Measurements from ENCODE around the gene NRDE2. TPM values are rescaled to one million over a fixed set of nuclear protein-coding genes. Genes with fewer than 3 reads are reported as not detected.

Gene NRDE2
- total and polyA plus RNA-seq, 2 of the 4 experiments (the other 2 are of a cell fraction): 4.5 to 9.3 TPM

DNA sequence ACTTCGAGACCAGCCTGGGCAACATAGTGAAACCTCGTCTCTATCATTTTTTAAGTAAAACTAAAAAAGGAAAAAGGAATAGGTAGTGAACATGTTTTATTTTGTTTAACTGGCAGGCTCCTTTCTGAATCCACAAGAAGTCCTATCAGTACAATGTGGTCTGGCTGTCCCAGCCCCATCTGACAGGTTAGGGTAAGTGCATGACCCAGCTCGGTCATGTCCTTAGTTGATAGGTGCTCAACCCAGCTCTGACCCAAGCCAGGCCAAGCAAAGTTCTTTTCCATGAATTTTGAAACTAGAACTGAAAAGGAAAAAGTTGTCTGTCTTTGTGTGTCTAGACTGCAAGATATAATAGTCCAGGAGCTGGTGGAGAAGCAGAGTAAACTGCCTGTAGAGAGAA lies 4.7 kb upstream of the NRDE2 start:
- no CpG with 5 or more reads among the region's 3 CpGs for WGBS, 2 experiments (ENCODE audit: extremely low coverage in 2 of 2, insufficient read length in 1 of 2)
- dilution Hi-C loops (cut with HindIII; ENCODE audit: low sequenced_read_pairs, unreplicated experiment): no loop called here
- in situ Hi-C loops (cut with MboI; ENCODE audit: low sequenced_read_pairs): no loop called here
- ChIA-PET CTCF (interaction anchor here (0.6 to 0.7 kb wide), 2 partner anchors 63 to 563 kb away, joined by 3 to 5 read pairs; no protein-coding TSS in a partner anchor), POLR2A (ENCODE audit: unreplicated experiment) (no interaction called here)
- Histone ChIP-seq H3K79me1 (ENCODE audit: low read depth in 1 of 2, low read length in 2 of 2) (peaks cover 0 to 3% of the 10 kb centered on the region in 2 experiments; a peak in 3 of 4 replicates), H3K56ac (ENCODE audit: extremely low read depth, insufficient read depth, low read length) (no peak overlapping the region), H2BK20ac (ENCODE audit: low read depth, low read length) (no peak overlapping the region), H3K4me1 (ENCODE audit: control insufficient read depth, insufficient read depth, low read length) (no peaks in the 10 kb centered on the region), H3K9ac (ENCODE audit: low read depth, low read length) (no peak overlapping the region), H3K18ac (ENCODE audit: low read depth, low read length) (no peak overlapping the region), H3K36me3 (ENCODE audit: control insufficient read depth, insufficient read depth, low read length) (no peaks in the 10 kb centered on the region), H2BK15ac (ENCODE audit: low read depth, low read length) (no peak overlapping the region), H2AK5ac (ENCODE audit: low read depth, low read length) (no peak overlapping the region), H4K5ac (ENCODE audit: low read depth, low read length) (no peak overlapping the region), H3K9me3 (ENCODE audit: control insufficient read depth, insufficient read depth, low read length) (no peaks in the 10 kb centered on the region), H3K23ac (ENCODE audit: low read depth, low read length) (no peak overlapping the region), H2AK9ac (replicated peaks; ENCODE audit: low read depth, low read length, poor library complexity) (no peak overlapping the region), H3K14ac (replicated peaks; ENCODE audit: low read depth, low read length) (no peak overlapping the region), H3K9me1 (ENCODE audit: insufficient read depth, low read length) (no peaks in the 10 kb centered on the region), H2AFZ (replicated peaks; ENCODE audit: low read length, poor library complexity) (no peak overlapping the region), H4K20me1 (ENCODE audit: insufficient read depth, low read length) (no peaks in the 10 kb centered on the region), H3K27me3 (ENCODE audit: control insufficient read depth, insufficient read depth, low read length) (peaks cover 9% of the 10 kb centered on the region), H3K4ac (ENCODE audit: low read depth, low read length) (no peak overlapping the region), H3K4me2 (ENCODE audit: low read depth, low read length) (no peak overlapping the region), H3K4me3 (ENCODE audit: insufficient read depth, low read depth, low read length) (no peak overlapping the region), H2BK120ac (ENCODE audit: low read depth, low read length) (no peak overlapping the region), H3K27ac (ENCODE audit: insufficient read depth, low read length) (no peak overlapping the region), H2BK5ac (ENCODE audit: low read depth, low read length, poor library complexity, severe bottlenecking) (no peak overlapping the region), H4K91ac (ENCODE audit: insufficient read depth, low read depth, low read length) (no peak overlapping the region), H4K8ac (ENCODE audit: low read depth in 2 of 2, low read length in 2 of 2) (no peak overlapping the region)
- intact Hi-C loops (cut with micrococcal nuclease): no loop called here
- TF ChIP-seq MAZ (IDR thresholded peaks at IDR 0.05; ENCODE audit: borderline replicate concordance, low read depth, low read length) (no peak), RFX5 (IDR thresholded peaks at IDR 0.05; ENCODE audit: low read depth, low read length) (no peak), BHLHE40 (IDR thresholded peaks at IDR 0.05; ENCODE audit: low read depth, low read length) (no peak), SMC3 (IDR thresholded peaks at IDR 0.05; ENCODE audit: low read depth, low read length) (no peak), CHD1 (IDR thresholded peaks at IDR 0.05; ENCODE audit: low read depth, low read length) (no peak), NFE2L2 (IDR thresholded peaks at IDR 0.05; ENCODE audit: low read depth, low read length) (no peak), RAD21 (IDR thresholded peaks at IDR 0.05; ENCODE audit: low read length) (no peak), CEBPB (IDR thresholded peaks at IDR 0.05; ENCODE audit: low read depth, low read length) (no peak), MAFK (IDR thresholded peaks at IDR 0.05; ENCODE audit: low read depth, low read length) (no peak), FOS (IDR thresholded peaks at IDR 0.05; ENCODE audit: low read depth, low read length) (no peak), MXI1 (IDR thresholded peaks at IDR 0.05; ENCODE audit: borderline replicate concordance, low read depth, low read length) (no peak), RCOR1 (IDR thresholded peaks at IDR 0.05; ENCODE audit: insufficient replicate concordance, low read length) (no peak)
- TF ChIP-seq, protein P1, sequence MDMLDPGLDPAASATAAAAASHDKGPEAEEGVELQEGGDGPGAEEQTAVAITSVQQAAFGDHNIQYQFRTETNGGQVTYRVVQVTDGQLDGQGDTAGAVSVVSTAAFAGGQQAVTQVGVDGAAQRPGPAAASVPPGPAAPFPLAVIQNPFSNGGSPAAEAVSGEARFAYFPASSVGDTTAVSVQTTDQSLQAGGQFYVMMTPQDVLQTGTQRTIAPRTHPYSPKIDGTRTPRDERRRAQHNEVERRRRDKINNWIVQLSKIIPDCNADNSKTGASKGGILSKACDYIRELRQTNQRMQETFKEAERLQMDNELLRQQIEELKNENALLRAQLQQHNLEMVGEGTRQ (IDR thresholded peaks at IDR 0.05; ENCODE audit: low read depth, low read length): no peak
- TF ChIP-seq, protein P2, sequence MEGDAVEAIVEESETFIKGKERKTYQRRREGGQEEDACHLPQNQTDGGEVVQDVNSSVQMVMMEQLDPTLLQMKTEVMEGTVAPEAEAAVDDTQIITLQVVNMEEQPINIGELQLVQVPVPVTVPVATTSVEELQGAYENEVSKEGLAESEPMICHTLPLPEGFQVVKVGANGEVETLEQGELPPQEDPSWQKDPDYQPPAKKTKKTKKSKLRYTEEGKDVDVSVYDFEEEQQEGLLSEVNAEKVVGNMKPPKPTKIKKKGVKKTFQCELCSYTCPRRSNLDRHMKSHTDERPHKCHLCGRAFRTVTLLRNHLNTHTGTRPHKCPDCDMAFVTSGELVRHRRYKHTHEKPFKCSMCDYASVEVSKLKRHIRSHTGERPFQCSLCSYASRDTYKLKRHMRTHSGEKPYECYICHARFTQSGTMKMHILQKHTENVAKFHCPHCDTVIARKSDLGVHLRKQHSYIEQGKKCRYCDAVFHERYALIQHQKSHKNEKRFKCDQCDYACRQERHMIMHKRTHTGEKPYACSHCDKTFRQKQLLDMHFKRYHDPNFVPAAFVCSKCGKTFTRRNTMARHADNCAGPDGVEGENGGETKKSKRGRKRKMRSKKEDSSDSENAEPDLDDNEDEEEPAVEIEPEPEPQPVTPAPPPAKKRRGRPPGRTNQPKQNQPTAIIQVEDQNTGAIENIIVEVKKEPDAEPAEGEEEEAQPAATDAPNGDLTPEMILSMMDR (conservative IDR thresholded peaks at IDR 0.05; ENCODE audit: low read depth, low read length): no peak
- TF ChIP-seq, protein P3, sequence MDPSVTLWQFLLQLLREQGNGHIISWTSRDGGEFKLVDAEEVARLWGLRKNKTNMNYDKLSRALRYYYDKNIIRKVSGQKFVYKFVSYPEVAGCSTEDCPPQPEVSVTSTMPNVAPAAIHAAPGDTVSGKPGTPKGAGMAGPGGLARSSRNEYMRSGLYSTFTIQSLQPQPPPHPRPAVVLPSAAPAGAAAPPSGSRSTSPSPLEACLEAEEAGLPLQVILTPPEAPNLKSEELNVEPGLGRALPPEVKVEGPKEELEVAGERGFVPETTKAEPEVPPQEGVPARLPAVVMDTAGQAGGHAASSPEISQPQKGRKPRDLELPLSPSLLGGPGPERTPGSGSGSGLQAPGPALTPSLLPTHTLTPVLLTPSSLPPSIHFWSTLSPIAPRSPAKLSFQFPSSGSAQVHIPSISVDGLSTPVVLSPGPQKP (IDR thresholded peaks at IDR 0.05; ENCODE audit: borderline replicate concordance, low read depth, low read length): no peak
- no peak for DNase-seq
- BruUV-seq (replicated peaks): no TSS peak
- ATAC-seq (ENCODE audit: low read depth): no peak

All from IMR-90 (cell line).